ENCODE measurements around the gene CYP3A4. TPM values are rescaled to one million over a fixed set of nuclear protein-coding genes. Genes with fewer than 3 reads are reported as not detected.
"Not testable (repeated sequence)": the region's sequence is repeated elsewhere in the genome, so short reads cannot be mapped to it uniquely, and the experiment has no call there.

The CYP3A4 gene
- total RNA-seq, 1 experiment from 2014 or later, result not detected

- no peak overlapping the region for H3K4me3 ChIP-seq (ENCODE audit: insufficient read depth, low read depth, low read length)
- no peak for DNase-seq
- no peaks in the 10 kb centered on the region for H3K36me3 ChIP-seq (replicated peaks; ENCODE audit: control insufficient read depth, insufficient read depth, low read length)
- no peaks in the 10 kb centered on the region for H3K27me3 ChIP-seq (ENCODE audit: control insufficient read depth, insufficient read depth, low read length)
Measured at GRCh38 chr7:99805641-99806040, 21.7 kb upstream of the CYP3A4 start.

- not testable (repeated sequence) for H3K4me3 ChIP-seq (ENCODE audit: insufficient read depth, low read depth, low read length); DNase-seq; H3K27me3 ChIP-seq (ENCODE audit: control insufficient read depth, insufficient read depth, low read length); H3K36me3 ChIP-seq (replicated peaks; ENCODE audit: control insufficient read depth, insufficient read depth, low read length)
Measured at GRCh38 chr7:99803118-99803517, 19.1 kb upstream of the CYP3A4 start.

GRCh38 chr7:99801407-99801806 is 17.4 kb upstream of the CYP3A4 start:
- H3K27me3 ChIP-seq (ENCODE audit: control insufficient read depth, insufficient read depth, low read length); H3K4me3 ChIP-seq (ENCODE audit: insufficient read depth, low read depth, low read length); DNase-seq; H3K36me3 ChIP-seq (replicated peaks; ENCODE audit: control insufficient read depth, insufficient read depth, low read length): not testable (repeated sequence)

GRCh38 chr7:99798972-99799371 is 15.0 kb upstream of the CYP3A4 start:
- no peak for DNase-seq
- Histone ChIP-seq H3K4me3 (ENCODE audit: insufficient read depth, low read depth, low read length) (no peak overlapping the region), H3K27me3 (ENCODE audit: control insufficient read depth, insufficient read depth, low read length) (no peaks in the 10 kb centered on the region), H3K36me3 (replicated peaks; ENCODE audit: control insufficient read depth, insufficient read depth, low read length) (no peaks in the 10 kb centered on the region)

GRCh38 chr7:99795864-99796263 is 11.9 kb upstream of the CYP3A4 start:
- DNase-seq; H3K36me3 ChIP-seq (replicated peaks; ENCODE audit: control insufficient read depth, insufficient read depth, low read length); H3K4me3 ChIP-seq (ENCODE audit: insufficient read depth, low read depth, low read length); H3K27me3 ChIP-seq (ENCODE audit: control insufficient read depth, insufficient read depth, low read length): not testable (repeated sequence)

- Histone ChIP-seq H3K4me3 (ENCODE audit: insufficient read depth, low read depth, low read length) (no peak overlapping the region), H3K27me3 (ENCODE audit: control insufficient read depth, insufficient read depth, low read length) (no peaks in the 10 kb centered on the region), H3K36me3 (replicated peaks; ENCODE audit: control insufficient read depth, insufficient read depth, low read length) (no peaks in the 10 kb centered on the region)
- no peak for DNase-seq
Measured at GRCh38 chr7:99794585-99795502, 10.9 kb upstream of the CYP3A4 start.

GRCh38 chr7:99793443-99793842 is 9.5 kb upstream of the CYP3A4 start:
- Histone ChIP-seq H3K4me3 (ENCODE audit: insufficient read depth, low read depth, low read length) (no peak overlapping the region), H3K27me3 (ENCODE audit: control insufficient read depth, insufficient read depth, low read length) (no peaks in the 10 kb centered on the region), H3K36me3 (replicated peaks; ENCODE audit: control insufficient read depth, insufficient read depth, low read length) (no peaks in the 10 kb centered on the region)
- no peak for DNase-seq

GRCh38 chr7:99792967-99793366 is 9.0 kb upstream of the CYP3A4 start:
- Histone ChIP-seq H3K36me3 (replicated peaks; ENCODE audit: control insufficient read depth, insufficient read depth, low read length) (no peaks in the 10 kb centered on the region), H3K4me3 (ENCODE audit: insufficient read depth, low read depth, low read length) (no peak overlapping the region), H3K27me3 (ENCODE audit: control insufficient read depth, insufficient read depth, low read length) (no peaks in the 10 kb centered on the region)
- DNase-seq, result no peak

GRCh38 chr7:99791667-99792369 is 7.8 kb upstream of the CYP3A4 start:
- Histone ChIP-seq H3K27me3 (ENCODE audit: control insufficient read depth, insufficient read depth, low read length) (no peaks in the 10 kb centered on the region), H3K4me3 (ENCODE audit: insufficient read depth, low read depth, low read length) (no peak overlapping the region), H3K36me3 (replicated peaks; ENCODE audit: control insufficient read depth, insufficient read depth, low read length) (no peaks in the 10 kb centered on the region)
- no peak for DNase-seq

- H3K36me3 ChIP-seq (replicated peaks; ENCODE audit: control insufficient read depth, insufficient read depth, low read length), result no peaks in the 10 kb centered on the region
- no peak overlapping the region for H3K4me3 ChIP-seq (ENCODE audit: insufficient read depth, low read depth, low read length)
- no peak for DNase-seq
- no peaks in the 10 kb centered on the region for H3K27me3 ChIP-seq (ENCODE audit: control insufficient read depth, insufficient read depth, low read length)
Measured at GRCh38 chr7:99791021-99791420, 7.0 kb upstream of the CYP3A4 start.

GRCh38 chr7:99790407-99790806 is 6.4 kb upstream of the CYP3A4 start:
- DNase-seq, result no peak
- Histone ChIP-seq H3K4me3 (ENCODE audit: insufficient read depth, low read depth, low read length) (no peak overlapping the region), H3K27me3 (ENCODE audit: control insufficient read depth, insufficient read depth, low read length) (no peaks in the 10 kb centered on the region; the same call in 1 of the 2 replicates), H3K36me3 (replicated peaks; ENCODE audit: control insufficient read depth, insufficient read depth, low read length) (no peaks in the 10 kb centered on the region)

- no peak overlapping the region for H3K4me3 ChIP-seq (ENCODE audit: insufficient read depth, low read depth, low read length)
- H3K36me3 ChIP-seq (replicated peaks; ENCODE audit: control insufficient read depth, insufficient read depth, low read length), result no peaks in the 10 kb centered on the region
- DNase-seq, result no peak
- H3K27me3 ChIP-seq (ENCODE audit: control insufficient read depth, insufficient read depth, low read length), result no peaks in the 10 kb centered on the region; the same call in 1 of the 2 replicates
Measured at GRCh38 chr7:99789441-99790070, 5.6 kb upstream of the CYP3A4 start.

- Histone ChIP-seq H3K4me3 (ENCODE audit: insufficient read depth, low read depth, low read length) (no peak overlapping the region), H3K36me3 (replicated peaks; ENCODE audit: control insufficient read depth, insufficient read depth, low read length) (no peaks in the 10 kb centered on the region), H3K27me3 (ENCODE audit: control insufficient read depth, insufficient read depth, low read length) (no peaks in the 10 kb centered on the region; the same call in 1 of the 2 replicates)
- no peak for DNase-seq
Measured at GRCh38 chr7:99788554-99788953, 4.6 kb upstream of the CYP3A4 start.

- Histone ChIP-seq H3K27me3 (ENCODE audit: control insufficient read depth, insufficient read depth, low read length) (no peaks in the 10 kb centered on the region; the same call in 1 of the 2 replicates), H3K36me3 (replicated peaks; ENCODE audit: control insufficient read depth, insufficient read depth, low read length) (no peaks in the 10 kb centered on the region), H3K4me3 (ENCODE audit: insufficient read depth, low read depth, low read length) (no peak overlapping the region)
- no peak for DNase-seq
Measured at GRCh38 chr7:99786726-99787335, 2.8 kb upstream of the CYP3A4 start.

All from H7 (cell line).